Measurements from ENCODE around the gene PRR23E.

PRR23E gene

GRCh38 chr3:127182848-127183714 is 9.8 kb upstream of the PRR23E start:
- H3K4me3 ChIP-seq (ENCODE audit: low read depth, low read length), result no peak overlapping the region
- no peak for DNase-seq (ENCODE audit: low read depth)

GRCh38 chr3:127183931-127184869 is 8.7 kb upstream of the PRR23E start:
- H3K4me3 ChIP-seq (ENCODE audit: low read depth, low read length), result no peak overlapping the region
- DNase-seq (ENCODE audit: low read depth), result no peak

GRCh38 chr3:127184870-127185216 is 8.1 kb upstream of the PRR23E start:
- DNase-seq (ENCODE audit: low read depth), result no peak
- H3K4me3 ChIP-seq (ENCODE audit: low read depth, low read length), result no peak overlapping the region

- no peak overlapping the region for H3K4me3 ChIP-seq (ENCODE audit: low read depth, low read length)
- DNase-seq (ENCODE audit: low read depth), result no peak
Observed at GRCh38 chr3:127185268-127185667, 7.7 kb upstream of the PRR23E start.

- no peak overlapping the region for H3K4me3 ChIP-seq (ENCODE audit: low read depth, low read length)
- no peak for DNase-seq (ENCODE audit: low read depth)
Observed at GRCh38 chr3:127185962-127186674, 6.8 kb upstream of the PRR23E start.

GRCh38 chr3:127187316-127187715 is 5.6 kb upstream of the PRR23E start:
- no peak overlapping the region for H3K4me3 ChIP-seq (ENCODE audit: low read depth, low read length)
- no peak for DNase-seq (ENCODE audit: low read depth)

- DNase-seq (ENCODE audit: low read depth), result no peak
- H3K4me3 ChIP-seq (ENCODE audit: low read depth, low read length), result no peak overlapping the region
Observed at GRCh38 chr3:127193341-127193740, 410 bp downstream of the PRR23E start.

- DNase-seq (ENCODE audit: low read depth), result no peak
Observed at GRCh38 chr3:127193775-127194174, 844 bp downstream of the PRR23E start.

GRCh38 chr3:127194601-127195187 is 1.8 kb downstream of the PRR23E start:
- no peak overlapping the region for H3K4me3 ChIP-seq (ENCODE audit: low read depth, low read length)
- no peak for DNase-seq (ENCODE audit: low read depth)

More at GRCh38 chr3:127193775-127194174, 844 bp downstream of the PRR23E start:
- no peak overlapping the region for H3K4me3 ChIP-seq (ENCODE audit: low read depth, low read length)

GRCh38 chr3:127195417-127195816 is 2.5 kb downstream of the PRR23E start:
- H3K4me3 ChIP-seq (ENCODE audit: low read depth, low read length), result no peak overlapping the region
- DNase-seq (ENCODE audit: low read depth), result no peak

GRCh38 chr3:127196002-127196401 is 3.1 kb downstream of the PRR23E start:
- no peak for DNase-seq (ENCODE audit: low read depth)
- H3K4me3 ChIP-seq (ENCODE audit: low read depth, low read length), result no peak overlapping the region

GRCh38 chr3:127196466-127197299 is 3.8 kb downstream of the PRR23E start:
- no peak overlapping the region for H3K4me3 ChIP-seq (ENCODE audit: low read depth, low read length)
- no peak for DNase-seq (ENCODE audit: low read depth)

- no peak for DNase-seq (ENCODE audit: low read depth)
- H3K4me3 ChIP-seq (ENCODE audit: low read depth, low read length), result no peak overlapping the region
Observed at GRCh38 chr3:127197300-127198189, 4.6 kb downstream of the PRR23E start.

GRCh38 chr3:127200086-127200691 is 7.3 kb downstream of the PRR23E start:
- H3K4me3 ChIP-seq (ENCODE audit: low read depth, low read length), result no peak overlapping the region
- DNase-seq (ENCODE audit: low read depth), result no peak

GRCh38 chr3:127203024-127203423 is 10.1 kb downstream of the PRR23E start:
- no peak overlapping the region for H3K4me3 ChIP-seq (ENCODE audit: low read depth, low read length)
- no peak for DNase-seq (ENCODE audit: low read depth)

- no peak overlapping the region for H3K4me3 ChIP-seq (ENCODE audit: low read depth, low read length)
- no peak for DNase-seq (ENCODE audit: low read depth)
Observed at GRCh38 chr3:127204841-127205582, 12.1 kb downstream of the PRR23E start.

- no peak for DNase-seq (ENCODE audit: low read depth)
- no peak overlapping the region for H3K4me3 ChIP-seq (ENCODE audit: low read depth, low read length)
Observed at GRCh38 chr3:127206154-127206553, 13.2 kb downstream of the PRR23E start.
